GM19438 (cell line): ENCODE data around the gene PARVG.

Experiments
- ATAC-seq: cut with Tn5 transposase; IDR thresholded peaks from one replicate; pipeline ENCODE4 v1.9.1; 2021; ENCODE audit warnings: low read depth; ENCODE audit not compliant: unreplicated experiment

PARVG gene

DNA sequence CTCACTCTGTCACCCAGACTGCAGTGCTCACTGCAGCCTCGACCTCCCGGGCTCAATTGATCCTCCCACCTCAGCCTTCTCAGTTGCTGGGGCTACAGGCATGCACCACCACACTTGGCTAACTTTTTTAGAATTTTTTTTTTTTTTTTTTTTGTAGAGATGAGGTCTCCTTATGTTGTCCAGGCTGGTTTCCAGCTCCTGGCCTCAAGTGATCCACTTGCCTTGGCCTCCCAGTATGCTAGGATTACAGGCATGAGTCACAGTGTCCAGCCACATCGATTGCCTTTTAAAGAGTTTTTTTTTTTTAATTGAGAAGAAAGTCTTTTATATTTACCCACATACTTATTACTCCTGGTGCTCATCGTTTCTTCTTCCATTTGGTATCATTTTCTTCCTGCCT is 30.0 kb downstream of the PARVG start:
- no peak for ATAC-seq

DNA sequence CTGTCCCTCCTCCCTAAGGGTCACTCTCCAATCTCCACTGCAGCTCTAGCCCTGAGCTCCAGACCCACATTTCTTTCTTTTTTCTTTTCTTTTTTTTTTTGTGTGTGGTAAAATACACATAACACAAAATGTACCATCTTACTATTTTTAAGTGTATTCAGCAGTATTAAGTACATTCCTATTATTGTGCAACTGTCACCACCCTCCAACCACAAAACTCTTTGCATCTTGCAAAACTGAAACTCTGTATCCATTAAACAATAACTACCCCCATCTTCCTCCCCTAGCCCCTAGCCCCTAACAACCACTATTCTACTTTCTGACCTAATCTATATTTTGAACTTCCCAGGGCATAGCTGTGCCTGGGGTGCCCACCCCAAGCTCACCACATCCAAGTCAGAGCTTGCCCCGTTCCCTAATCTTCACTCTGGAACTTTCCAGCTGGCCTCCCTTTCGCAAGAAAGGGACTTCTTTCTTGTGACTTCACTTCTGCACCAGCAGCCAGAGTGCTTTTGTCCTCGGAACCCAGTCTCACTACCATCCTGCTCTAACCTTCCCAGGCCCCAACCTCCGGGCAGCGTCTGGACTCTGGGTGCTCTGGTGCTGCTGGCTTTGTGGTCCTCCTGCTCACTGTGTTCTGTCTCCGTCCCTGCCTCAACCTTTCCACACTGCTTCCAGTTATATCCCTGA is 30.7 kb downstream of the PARVG start:
- no peak for ATAC-seq

DNA sequence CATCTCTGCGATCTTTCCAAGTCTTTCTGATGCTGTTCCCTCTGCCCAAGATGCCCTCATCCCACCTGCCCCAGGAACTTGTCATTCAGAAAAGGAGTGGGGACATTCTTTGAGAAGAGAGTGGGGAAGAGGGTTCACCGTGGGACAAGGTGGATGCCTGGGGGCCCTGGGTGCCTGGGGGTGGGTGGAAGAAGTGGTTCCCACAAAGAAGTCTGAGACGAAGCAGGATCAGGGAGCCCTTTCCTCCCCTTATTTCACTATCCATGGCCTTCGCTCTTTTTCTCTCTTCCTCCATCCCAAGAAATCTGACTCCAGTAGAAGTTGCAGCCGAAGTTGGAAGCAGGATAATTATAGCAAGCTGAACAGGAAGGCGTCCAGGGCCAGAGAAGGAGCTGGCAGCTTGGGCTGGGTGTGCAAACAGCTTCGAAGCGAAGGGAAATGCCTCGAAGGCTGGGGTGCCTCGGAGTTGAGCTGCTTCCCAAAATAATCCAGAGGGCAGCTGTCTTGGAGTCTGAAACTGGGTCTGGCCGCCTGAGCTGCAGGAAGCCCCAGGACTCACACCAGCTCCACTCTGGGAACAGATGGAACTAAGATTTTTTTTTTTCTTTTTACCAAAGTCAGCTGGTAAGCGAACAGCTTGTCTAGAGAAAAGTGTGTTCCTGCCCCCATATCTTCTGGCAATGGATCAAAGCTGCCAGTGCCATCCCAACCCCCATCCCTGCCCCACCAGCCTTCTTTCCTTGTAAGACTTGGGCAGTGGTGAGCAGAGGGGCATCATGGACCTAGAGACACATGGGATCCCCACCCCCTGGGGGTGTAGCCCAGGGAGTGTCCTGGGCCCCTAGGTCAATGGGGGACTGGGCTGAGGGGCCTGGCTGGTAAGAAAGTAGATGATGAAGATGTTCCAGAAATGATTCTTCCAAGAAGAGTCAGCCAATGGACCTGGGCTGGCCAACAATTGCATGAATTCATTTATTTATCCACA is 31.5 kb downstream of the PARVG start:
- no peak for ATAC-seq

- ATAC-seq = no peak
These were observed 32.2 kb downstream of the PARVG start for GRCh38 chr22:44212936-44213335.

DNA sequence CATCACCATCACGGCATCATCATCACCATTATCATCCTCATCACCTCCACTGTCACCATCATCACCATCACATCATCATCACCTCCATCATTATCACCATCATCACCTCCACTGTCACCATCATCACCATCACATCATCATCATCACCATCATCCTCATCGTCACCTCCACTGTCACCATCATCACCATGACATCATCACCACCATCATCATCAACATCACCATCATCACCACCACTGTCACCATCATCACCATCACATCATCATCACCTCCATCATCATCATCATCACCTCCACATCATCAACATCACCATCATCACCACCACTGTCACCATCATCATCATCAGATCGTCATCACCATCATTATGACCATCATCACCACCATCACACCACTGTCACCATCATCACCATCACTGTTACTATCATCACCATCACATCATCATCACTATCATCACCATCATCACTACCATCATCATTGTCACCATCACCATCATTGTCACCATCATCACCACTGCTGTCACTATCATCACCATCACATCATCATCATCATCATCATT is 32.8 kb downstream of the PARVG start:
- no peak for ATAC-seq

DNA sequence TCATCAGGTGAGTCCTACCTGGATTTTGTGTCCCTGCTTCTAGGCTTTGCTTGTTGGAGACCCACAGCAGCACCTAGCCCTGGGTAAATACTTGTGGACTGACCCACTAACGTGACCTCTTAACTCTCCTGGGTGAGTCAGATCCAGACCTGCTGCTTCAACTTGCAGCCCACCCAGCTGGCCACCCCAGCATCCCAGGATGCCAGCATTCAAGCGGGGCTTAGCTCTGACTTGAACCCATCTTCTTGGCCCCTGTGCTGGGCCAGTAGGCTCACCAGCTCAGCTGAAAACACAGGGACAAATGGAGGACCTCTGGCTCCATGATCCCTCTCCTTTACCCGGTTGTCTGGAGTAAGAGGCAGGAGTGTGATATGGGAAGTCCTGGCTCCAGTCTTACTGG is 33.5 kb downstream of the PARVG start:
- ATAC-seq = no peak

DNA sequence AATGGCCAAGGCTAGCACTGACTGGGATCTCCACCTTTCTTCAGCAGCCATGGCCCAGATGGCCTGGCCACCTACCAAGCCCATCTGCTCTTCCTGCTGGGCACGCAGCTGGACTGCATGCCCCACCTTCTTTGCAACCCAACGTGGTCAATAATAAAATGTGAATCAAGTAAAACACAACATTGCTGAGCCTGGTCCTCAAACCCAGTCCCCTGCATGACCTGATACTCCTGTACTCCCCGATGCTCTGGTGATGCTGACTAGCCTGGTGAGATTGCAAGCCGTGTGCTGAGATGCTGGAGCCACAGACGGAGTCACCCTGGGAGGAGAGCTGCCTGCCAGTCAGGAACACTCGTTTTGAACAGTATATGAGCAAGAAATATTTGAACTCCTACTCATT is 34.0 kb downstream of the PARVG start:
- no peak for ATAC-seq

DNA sequence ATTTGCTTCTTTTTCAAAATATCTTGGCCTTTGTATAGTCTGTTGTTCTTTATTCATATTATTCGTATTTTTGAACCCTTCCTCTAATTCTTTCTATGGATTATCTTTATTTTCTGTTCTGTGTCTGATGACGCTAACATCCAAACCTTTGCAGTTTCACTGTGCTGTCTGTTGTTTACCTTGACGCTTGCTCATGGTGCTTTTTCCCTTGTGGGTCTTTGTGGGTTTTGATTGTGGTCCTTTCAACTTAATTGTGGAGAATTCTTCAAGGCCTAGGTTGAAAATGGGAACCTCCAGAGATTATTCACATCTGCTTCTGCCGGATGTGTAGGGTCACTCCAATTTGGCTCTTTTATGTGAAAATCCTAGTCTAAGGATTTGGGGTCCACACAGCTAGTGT is 34.6 kb downstream of the PARVG start:
- no peak for ATAC-seq

- ATAC-seq = no peak
These were observed 36.6 kb downstream of the PARVG start for GRCh38 chr22:44217346-44217745.

- no peak for ATAC-seq
These were observed 37.3 kb downstream of the PARVG start for GRCh38 chr22:44218071-44218470.

GRCh38 chr22:44219101-44219870 is 38.6 kb downstream of the PARVG start:
- ATAC-seq = no peak

DNA sequence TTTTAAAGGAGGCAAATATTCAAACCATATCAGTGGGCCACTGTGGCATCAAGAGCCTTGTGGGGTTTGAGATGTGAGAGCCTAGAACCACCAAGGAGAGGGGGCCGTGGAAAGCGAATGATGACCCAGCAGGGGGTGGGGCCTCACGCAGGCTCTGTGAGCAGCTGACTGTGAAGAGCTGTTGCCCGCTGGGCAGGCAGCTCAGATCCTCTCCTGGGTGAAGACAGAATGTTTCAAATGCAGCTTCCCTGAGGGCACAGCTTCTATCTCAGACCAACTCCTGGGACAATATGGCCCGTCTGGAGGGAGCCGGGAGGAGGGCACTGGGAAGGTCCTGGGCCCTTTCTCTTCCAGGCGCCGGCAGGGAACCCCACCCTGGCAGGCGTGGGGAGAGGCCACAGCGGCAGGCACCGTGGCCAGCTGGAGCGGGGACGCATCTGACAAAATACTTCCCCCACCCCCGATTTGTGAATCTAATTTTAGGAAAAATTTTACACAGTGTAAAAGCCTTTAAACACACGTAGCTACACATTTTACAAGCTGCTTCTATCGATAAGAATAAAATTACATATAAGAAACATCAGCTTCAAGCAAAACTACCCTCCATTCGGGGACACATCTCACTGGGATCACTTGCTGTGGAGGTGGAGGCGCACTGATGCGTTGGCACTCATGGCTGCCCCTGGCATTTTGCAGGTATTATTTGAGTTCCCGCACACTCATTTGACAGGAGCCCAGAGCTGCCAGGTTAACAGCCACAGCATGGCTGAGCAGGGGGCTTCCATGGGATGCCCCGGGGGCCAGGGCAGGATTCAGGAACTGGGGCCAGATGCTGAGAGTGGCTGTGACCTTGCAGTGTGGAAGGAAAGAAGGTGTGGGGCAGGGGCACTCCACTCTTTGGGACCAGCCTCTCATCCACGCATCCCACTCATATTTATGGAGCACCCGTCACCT is 40.3 kb downstream of the PARVG start:
- ATAC-seq = no peak

DNA sequence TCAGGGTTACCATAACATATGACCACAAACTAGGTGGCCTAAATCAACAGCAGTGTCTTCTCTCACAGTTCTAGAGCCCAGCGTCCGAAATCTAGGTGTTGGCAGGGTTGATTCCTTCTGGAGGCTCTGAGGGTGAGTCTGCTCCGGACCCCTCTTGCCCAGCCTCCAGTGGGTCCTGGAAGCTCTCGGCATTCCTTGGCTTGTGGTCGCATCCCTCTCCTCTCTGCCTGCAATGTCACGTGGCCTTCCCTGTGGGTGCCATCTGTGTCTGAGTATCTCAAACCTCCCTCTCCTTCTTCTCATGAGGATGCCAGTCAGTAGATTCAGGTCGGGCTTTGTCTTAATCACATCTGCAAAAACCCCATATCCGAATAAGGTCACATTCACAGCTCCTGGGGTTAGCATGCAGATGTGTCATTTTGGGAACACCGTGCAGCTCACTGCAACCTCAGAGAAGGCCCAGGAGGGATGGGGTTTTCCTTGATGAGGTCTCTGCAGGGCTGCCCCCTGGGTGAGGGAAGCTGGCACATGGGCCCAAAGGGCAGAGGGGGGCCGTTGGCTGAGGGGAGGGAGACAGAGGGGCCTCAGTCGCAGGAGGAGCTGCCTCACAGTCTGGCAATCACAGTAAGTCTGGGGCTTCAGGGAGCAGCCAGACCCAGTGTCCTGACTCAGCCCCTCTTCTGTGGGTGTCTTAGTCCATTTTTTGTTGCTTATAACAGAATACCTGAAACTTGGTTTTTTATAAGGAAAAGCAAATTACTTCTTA is 41.2 kb downstream of the PARVG start:
- no peak for ATAC-seq

GRCh38 chr22:44224166-44224565 is 43.4 kb downstream of the PARVG start:
- no peak for ATAC-seq

- no peak for ATAC-seq
These were observed 44.5 kb downstream of the PARVG start for GRCh38 chr22:44225091-44225689.

DNA sequence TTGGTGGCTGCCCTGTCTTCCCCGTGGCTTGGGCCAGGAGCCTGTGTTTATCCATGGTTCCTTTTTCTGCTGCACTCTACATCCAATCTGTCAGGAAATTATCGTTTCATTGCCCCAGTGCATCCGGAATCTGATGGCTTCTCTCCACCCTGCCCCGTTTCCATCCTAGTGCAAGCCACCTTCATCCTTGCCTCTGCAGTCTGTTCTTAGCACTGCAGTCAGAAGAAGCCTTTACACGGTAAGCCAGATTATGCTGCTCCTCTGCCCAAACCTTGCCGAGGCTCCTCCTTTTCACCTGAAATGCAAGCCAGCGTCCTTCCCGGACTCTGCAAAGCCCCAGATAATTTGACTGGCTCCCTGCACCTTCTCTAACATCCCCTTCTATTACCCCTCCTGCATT is 45.1 kb downstream of the PARVG start:
- no peak for ATAC-seq

DNA sequence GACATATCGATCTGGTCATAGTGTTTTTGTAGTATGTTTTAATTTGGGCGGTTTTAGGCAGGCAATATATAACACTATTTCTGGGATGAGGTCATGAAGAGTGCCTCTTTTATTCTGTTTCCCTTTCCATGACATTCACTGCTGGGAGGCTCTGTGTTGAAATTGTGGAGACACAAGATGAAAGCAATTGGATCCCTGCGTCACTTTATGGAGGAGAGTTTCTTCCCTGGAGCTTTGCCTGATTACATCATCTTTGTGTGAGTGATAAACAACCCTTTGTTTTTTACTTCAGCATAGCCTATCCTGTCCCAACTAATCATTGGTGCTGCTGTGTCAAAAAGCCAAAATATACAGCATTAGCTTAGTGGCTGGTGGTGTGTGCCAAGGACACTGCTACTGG is 48.6 kb downstream of the PARVG start:
- ATAC-seq = no peak

DNA sequence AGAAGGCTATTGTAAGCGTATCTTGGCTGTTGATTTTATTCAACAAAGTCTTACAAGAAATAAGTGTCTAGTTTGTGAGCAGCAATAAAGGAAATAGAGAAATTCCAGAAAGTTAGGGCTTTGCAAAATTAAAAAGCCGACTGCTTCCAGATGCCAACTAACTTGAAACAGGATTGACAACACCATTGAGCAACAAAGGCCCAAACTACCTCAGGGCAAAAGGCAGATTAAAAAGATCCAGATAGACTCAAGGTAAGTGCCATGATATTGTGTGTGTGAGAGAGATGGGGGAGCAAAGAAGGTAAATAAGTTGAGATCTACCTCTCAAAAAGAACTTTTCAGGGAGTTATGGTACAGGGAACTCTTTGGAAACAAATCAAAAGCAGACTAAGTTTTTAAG is 49.1 kb downstream of the PARVG start:
- no peak for ATAC-seq

DNA sequence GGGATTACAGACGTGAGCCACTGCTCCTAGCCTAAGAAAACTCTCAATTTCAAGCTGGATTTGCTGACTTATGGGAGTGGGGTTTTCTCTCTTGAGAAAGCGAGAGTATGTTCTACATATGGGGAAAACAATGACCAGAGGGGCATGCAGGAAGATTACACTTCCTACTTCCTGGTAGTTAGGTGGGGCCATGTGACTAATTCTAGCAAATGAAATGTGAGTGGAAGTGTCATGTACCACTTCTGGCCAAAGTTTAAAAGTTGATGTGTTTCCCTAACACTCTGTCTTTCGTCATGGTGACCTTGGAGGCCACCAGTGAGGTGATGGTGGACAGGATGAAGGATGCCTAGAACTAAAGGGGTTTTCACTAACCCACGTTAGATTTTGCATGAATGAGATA is 50.5 kb downstream of the PARVG start:
- ATAC-seq = no peak
